ENCODE data around the gene JAM3.

DNA sequence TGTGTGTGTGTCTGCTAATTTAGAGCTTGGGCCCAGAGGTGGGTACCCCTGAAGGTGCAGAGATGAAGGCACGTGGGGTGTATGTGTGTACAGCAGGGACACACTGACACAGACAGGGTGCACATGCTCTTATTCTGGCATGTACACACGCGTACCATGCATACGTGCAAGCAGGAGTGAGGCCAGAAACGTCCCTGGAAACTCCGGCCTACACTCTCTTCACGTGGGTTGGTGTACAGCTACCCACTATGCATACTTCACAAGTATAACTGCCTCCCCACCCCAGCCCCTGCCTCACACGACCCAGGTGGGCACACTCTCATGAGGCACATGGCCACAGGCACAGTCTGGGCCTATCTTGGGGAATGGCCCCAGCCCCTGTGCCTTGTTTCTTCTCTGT, 27.5 kb upstream of the JAM3 start:
- TF ChIP-seq, protein P1, sequence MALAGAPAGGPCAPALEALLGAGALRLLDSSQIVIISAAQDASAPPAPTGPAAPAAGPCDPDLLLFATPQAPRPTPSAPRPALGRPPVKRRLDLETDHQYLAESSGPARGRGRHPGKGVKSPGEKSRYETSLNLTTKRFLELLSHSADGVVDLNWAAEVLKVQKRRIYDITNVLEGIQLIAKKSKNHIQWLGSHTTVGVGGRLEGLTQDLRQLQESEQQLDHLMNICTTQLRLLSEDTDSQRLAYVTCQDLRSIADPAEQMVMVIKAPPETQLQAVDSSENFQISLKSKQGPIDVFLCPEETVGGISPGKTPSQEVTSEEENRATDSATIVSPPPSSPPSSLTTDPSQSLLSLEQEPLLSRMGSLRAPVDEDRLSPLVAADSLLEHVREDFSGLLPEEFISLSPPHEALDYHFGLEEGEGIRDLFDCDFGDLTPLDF (CRISPR knock-in tag; IDR thresholded peaks at IDR 0.05) = no peak
- TF ChIP-seq CHD4 (IDR thresholded peaks at IDR 0.05; ENCODE audit: borderline replicate concordance, low read length) (no peak), NR2F1 (CRISPR knock-in tag; IDR thresholded peaks at IDR 0.05) (no peak), KDM5A (IDR thresholded peaks at IDR 0.05; ENCODE audit: borderline replicate concordance, low read length) (no peak), ZEB1 (IDR thresholded peaks at IDR 0.05; ENCODE audit: insufficient replicate concordance, low read depth) (no peak), RFX1 (IDR thresholded peaks at IDR 0.05) (no peak), KDM5B (CRISPR knock-in tag; IDR thresholded peaks at IDR 0.05; ENCODE audit: borderline replicate concordance) (no peak)
- TF ChIP-seq, protein P2, sequence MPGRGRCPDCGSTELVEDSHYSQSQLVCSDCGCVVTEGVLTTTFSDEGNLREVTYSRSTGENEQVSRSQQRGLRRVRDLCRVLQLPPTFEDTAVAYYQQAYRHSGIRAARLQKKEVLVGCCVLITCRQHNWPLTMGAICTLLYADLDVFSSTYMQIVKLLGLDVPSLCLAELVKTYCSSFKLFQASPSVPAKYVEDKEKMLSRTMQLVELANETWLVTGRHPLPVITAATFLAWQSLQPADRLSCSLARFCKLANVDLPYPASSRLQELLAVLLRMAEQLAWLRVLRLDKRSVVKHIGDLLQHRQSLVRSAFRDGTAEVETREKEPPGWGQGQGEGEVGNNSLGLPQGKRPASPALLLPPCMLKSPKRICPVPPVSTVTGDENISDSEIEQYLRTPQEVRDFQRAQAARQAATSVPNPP (CRISPR knock-in tag; IDR thresholded peaks at IDR 0.05) = no peak
- TF ChIP-seq, protein P3, sequence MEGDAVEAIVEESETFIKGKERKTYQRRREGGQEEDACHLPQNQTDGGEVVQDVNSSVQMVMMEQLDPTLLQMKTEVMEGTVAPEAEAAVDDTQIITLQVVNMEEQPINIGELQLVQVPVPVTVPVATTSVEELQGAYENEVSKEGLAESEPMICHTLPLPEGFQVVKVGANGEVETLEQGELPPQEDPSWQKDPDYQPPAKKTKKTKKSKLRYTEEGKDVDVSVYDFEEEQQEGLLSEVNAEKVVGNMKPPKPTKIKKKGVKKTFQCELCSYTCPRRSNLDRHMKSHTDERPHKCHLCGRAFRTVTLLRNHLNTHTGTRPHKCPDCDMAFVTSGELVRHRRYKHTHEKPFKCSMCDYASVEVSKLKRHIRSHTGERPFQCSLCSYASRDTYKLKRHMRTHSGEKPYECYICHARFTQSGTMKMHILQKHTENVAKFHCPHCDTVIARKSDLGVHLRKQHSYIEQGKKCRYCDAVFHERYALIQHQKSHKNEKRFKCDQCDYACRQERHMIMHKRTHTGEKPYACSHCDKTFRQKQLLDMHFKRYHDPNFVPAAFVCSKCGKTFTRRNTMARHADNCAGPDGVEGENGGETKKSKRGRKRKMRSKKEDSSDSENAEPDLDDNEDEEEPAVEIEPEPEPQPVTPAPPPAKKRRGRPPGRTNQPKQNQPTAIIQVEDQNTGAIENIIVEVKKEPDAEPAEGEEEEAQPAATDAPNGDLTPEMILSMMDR (CRISPR knock-in tag; IDR thresholded peaks at IDR 0.05) = no peak
